ENCODE measurements around the gene GSK3A.

GSK3A gene

DNA sequence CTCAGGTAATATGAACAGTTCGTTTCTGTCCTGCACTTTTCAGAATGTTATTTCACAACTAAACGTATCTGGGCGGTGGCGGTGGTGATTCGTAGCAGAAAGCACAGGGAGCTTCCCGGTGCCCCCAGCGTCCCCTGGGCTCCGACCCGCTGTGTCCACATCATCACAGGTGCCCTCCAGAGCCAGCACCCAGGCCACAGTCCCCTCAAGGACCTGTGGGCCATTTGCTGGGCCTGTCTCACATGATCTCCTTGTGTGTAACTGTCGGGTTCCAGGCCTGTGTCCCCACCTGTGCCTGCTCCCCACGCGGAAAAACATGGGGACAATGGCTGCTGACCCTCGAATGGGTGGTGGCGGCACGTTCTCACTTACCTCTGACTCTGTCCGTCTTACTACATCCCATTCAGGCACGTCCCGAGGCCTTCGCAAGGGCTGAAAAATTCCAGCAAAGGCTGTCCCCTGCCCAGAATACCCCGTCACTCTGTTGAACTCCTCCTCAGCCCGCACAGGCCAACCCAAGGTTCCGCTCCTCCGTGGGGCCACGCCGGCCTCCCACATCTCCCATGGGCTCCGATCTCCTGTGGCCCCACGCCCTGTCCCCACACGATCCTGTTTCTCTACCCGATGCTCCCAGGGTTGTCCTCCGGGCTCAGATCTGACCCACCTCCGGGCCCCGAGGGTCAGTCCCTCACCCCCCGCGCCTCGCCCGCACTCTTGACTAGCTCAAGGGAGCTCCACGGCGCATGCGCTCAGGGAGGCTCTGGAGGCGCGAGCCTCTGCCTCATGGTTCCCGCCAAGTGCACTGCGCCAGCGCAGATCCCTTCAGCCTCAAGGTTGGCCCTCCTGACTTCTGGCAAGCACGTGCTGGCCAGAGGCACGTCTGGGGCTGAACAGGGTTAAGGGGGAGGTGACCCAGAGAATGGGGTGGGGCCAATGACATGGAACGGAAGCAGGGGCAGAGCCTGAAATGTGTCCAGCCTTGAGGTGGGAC lies 46.1 kb downstream of the GSK3A start:
- no peak for DNase-seq

DNA sequence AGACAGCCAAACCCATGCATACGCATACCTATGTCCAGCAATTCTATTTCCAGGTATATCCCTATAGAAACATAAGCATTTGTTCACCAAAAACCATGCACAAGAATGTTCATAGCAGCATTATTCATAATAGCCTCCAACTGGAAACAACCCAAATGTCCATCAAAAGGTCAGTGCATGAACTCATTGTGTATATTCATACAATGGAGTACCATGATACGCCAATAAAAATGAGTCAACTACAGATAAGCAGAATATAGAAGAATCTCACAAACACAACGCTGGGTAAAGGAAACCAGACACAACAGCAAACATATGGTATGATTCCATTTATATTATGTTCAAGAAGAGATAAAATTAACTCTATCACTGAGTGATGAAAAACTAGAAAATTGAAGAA lies 48.7 kb downstream of the GSK3A start:
- no peak for DNase-seq

DNA sequence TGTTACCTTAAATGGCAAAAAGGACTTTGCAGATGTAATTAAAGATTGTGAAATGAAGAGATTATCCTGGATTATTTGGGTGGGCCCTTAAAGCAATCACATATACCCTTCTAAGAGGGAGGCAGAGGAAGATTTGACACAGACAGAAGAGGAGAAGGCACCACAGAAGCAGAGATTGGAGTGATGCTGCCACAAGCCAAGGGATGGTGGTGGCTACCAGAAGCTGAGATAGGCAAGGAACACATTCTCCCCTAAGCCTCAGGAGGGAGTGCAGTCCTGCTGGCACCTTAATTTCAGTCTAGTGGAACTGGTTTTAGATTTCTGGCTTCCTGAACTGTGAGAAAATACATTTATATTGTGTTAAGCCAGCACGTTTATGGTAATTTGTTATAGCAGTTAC lies 49.1 kb downstream of the GSK3A start:
- no peak for DNase-seq

GRCh38 chr19:42191855-42192254 lies 50.5 kb downstream of the GSK3A start:
- no peak for DNase-seq

DNA sequence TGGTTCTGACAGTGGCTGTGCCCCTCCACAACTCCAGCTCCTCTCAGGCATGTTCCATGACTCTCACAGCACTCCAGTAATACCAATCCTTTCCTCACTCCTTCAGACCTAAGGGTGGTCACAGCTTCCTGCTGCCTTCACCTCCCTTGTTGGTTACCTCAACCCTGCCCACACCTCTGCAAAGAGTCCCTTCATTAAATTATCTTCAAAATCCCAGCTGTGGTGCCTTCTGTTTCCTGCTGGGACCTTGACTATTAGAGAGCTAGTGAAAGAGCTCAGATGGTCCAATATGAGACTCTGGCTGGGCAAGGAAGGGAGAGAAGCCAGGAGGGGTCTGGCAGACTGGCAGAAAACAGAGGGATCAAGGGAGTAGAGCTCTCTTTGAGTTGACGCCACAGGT lies 51.1 kb downstream of the GSK3A start:
- no peak for DNase-seq

DNA sequence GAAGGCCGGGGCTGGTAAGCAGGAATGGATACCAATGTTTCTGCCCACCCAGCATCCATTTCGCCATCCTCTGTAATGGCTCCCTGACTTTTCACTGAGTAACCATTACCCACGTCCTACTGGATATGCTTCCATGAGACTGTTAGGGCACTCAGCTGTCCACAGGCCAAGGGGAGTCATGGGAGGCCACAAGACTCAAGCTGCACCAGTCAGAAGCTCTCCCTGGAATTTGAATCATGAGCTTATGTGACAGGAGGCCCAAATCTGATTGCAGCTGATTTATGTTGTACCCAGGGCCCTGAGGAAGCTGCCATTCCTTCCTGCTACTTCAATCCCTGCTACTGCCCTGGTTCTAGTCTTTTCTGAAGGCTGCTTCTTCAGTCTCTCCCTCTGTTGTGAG lies 53.3 kb downstream of the GSK3A start:
- no peak for DNase-seq

- no peak for DNase-seq
Observed at GRCh38 chr19:42188665-42189064, 53.7 kb downstream of the GSK3A start.

- DNase-seq: no peak
Observed at GRCh38 chr19:42185277-42185676, 57.1 kb downstream of the GSK3A start.

DNA sequence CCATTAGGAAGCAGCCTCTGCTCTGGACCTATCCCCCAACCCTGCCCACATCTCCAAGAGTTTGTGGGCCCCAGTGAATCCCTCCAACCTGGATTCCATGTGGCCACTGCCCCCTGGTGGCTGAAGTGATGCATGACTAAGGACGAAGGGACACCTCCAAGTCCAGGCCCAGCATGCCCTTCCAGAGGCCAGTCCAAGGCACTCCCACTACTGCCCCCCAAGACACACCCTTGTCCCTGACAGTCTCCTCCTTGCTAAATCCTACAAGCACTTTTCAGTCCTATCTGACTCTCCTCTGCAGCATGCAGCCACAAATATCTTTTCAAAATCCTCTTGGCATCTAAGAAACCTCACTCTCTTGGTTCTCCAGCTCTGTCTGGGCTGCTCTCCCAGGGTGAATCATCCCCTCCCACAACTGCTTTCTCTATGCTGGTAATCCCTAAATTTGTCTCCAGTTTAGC lies 58.0 kb downstream of the GSK3A start:
- DNase-seq: peak; percentile 88

All from activated CD8-positive, alpha-beta memory T cell treated with anti-CD3 and anti-CD28 coated beads, Interleukin-2, amount 50 U/mL, for 48 hours (primary cell).